OCI-LY1 (cell line): Measurements from ENCODE around the gene SH3RF3.

Source experiments
- CTCF ChIP-seq: fragments of 200-600 bp; sonication (generic), shearing (Covaris generic); IDR thresholded peaks from 2 replicates; pipeline ENCODE4 v1.5.1; 2017; ENCODE audit warnings: mild to moderate bottlenecking, antibody characterized with exemption, low read length, moderate library complexity, mixed read lengths
- EZH2 ChIP-seq: fragments of 200-600 bp; sonication (generic), shearing (Covaris generic); IDR thresholded peaks from 2 replicates; pipeline ENCODE4 v1.8.0; 2017; ENCODE audit warnings: borderline replicate concordance, mixed run types, mild to moderate bottlenecking, antibody characterized with exemption, low read length, moderate library complexity, mixed read lengths

GRCh38 chr2:109280804-109281203 is 151.8 kb downstream of the SH3RF3 start:
- TF ChIP-seq EZH2 = no peak
- TF ChIP-seq CTCF = no peak
